Activated CD4-positive, CD25-positive, alpha-beta regulatory T cell treated with anti-CD3 and anti-CD28 coated beads, Interleukin-2, amount 50 U/mL, for 72 hours (primary cell): ENCODE data around the gene PUS1.
"Not testable (repeated sequence)": the region's sequence is repeated elsewhere in the genome, so short reads cannot be mapped to it uniquely, and the experiment has no call there.

ENCODE experiments used
- DNase-seq: peaks from one replicate; pipeline ENCODE4 v3.0.0; 2021

PUS1 gene

GRCh38 chr12:131928711-131929580 lies at the start of gene PUS1:
TSS of gene PUS1 (plus strand) at chr12:131929276. CDS start at chr12:131929723, 447 bp downstream.
- peak; percentile 91 for DNase-seq

GRCh38 chr12:131882804-131883520 lies 46.1 kb upstream of the PUS1 start:
- DNase-seq, result no peak

- no peak for DNase-seq
These were observed 45.6 kb upstream of the PUS1 start for GRCh38 chr12:131883521-131883900.

GRCh38 chr12:131885076-131885475 lies 44.0 kb upstream of the PUS1 start:
- DNase-seq, result not testable (repeated sequence)

GRCh38 chr12:131885543-131886057 lies 43.5 kb upstream of the PUS1 start:
- DNase-seq, result no peak

GRCh38 chr12:131891722-131892121 lies 37.4 kb upstream of the PUS1 start:
- DNase-seq, result not testable (repeated sequence)

GRCh38 chr12:131892711-131893604 lies 36.1 kb upstream of the PUS1 start:
- DNase-seq, result no peak

GRCh38 chr12:131893605-131894312 lies 35.3 kb upstream of the PUS1 start:
- no peak for DNase-seq

- DNase-seq, result peak; percentile 97
These were observed 34.7 kb upstream of the PUS1 start, which contains the start of gene ULK1 for GRCh38 chr12:131894313-131894860. TSS of gene ULK1 (plus strand) at chr12:131894622. CDS start at chr12:131895002, 380 bp downstream.

GRCh38 chr12:131894981-131895639 lies 34.0 kb upstream of the PUS1 start:
- no peak for DNase-seq

GRCh38 chr12:131895640-131896079 lies 33.4 kb upstream of the PUS1 start:
- peak; percentile 42 for DNase-seq

- peak; percentile 80 for DNase-seq
These were observed 32.8 kb upstream of the PUS1 start for GRCh38 chr12:131896080-131896810.

- DNase-seq, result no peak
These were observed 32.2 kb upstream of the PUS1 start for GRCh38 chr12:131896811-131897270.

GRCh38 chr12:131897276-131897675 lies 31.8 kb upstream of the PUS1 start:
- no peak for DNase-seq

GRCh38 chr12:131897875-131898274 lies 31.2 kb upstream of the PUS1 start:
- DNase-seq, result no peak

- no peak for DNase-seq
These were observed 28.7 kb upstream of the PUS1 start for GRCh38 chr12:131900397-131900796.

- no peak for DNase-seq
These were observed 27.4 kb upstream of the PUS1 start for GRCh38 chr12:131901431-131902331.

GRCh38 chr12:131902332-131903241 lies 26.5 kb upstream of the PUS1 start:
- DNase-seq, result no peak
